HepG2 (cell line): ENCODE data around the gene EDNRB. TPM values are rescaled to one million over a fixed set of nuclear protein-coding genes. Genes with fewer than 3 reads are reported as not detected.

ENCODE experiments used
- ATAC-seq: fragments of 200-7000 bp; cut with Tn5 transposase; 3 replicates; pipeline ENCODE4 v1.9.1; 2020; ENCODE audit warnings: mild to moderate bottlenecking, moderate library complexity
- BruUV-seq: library from RNA; stranded (reverse); fragments of 400-500 nt; replicated peaks from 2 replicates; lab custom pipeline; 2021; lab: Mats Ljungman, UMichigan
- CTCF ChIA-PET: fragments of 300-600 bp; formaldehyde crosslinking; extraction: SDS; loops from one replicate; lab custom pipeline; 2021; ENCODE audit warnings: low total read pairs, inconsistent platforms, low intra/inter-chr PET ratio; lab: Yijun Ruan, JAX
- POLR2A ChIA-PET: fragments of 350-600 bp; sonication (Branson Sonifier 250); formaldehyde crosslinking; loops from one replicate; lab custom pipeline; 2020; ENCODE audit warnings: antibody characterized with exemption, inconsistent platforms; lab: Yijun Ruan, JAX
- DNase-seq: peaks from one replicate; pipeline ENCODE4 v3.0.0-alpha.2; 2015; ENCODE audit warnings: low spot score
- FAIRE-seq: peaks from 3 replicates; lab custom pipeline; 2011; peaks lifted over from hg19 to GRCh38; lab: Jason Lieb, UNC
- H2AFZ ChIP-seq: one replicate; pipeline ENCODE4 v1.6.1; 2011; ENCODE audit warnings: low read length, inconsistent platforms
- H3K27ac ChIP-seq: fragments of 300-600 bp; 3 replicates; pipeline ENCODE4 v1.8.0; 2011; ENCODE audit warnings: mixed run types, mild to moderate bottlenecking, mixed read lengths, low read length, inconsistent platforms; ENCODE audit not compliant: insufficient read depth; ENCODE audit errors: extremely low read length
- H3K27me3 ChIP-seq, 2 experiments: fragments of 200-600 bp in 1 of 2; 2 replicates in 1 of 2; 3 replicates in 1 of 2; pipeline versions ENCODE4 v1.6.0 to v1.8.0; 2011; ENCODE audit warnings: low read length in 2 of 2, mild to moderate bottlenecking in 2 of 2, moderate library complexity in 2 of 2, inconsistent platforms in 1 of 2; ENCODE audit not compliant: insufficient read depth in 2 of 2, control insufficient read depth in 1 of 2
- H3K36me3 ChIP-seq, 2 experiments: fragments of 200-600 bp in 1 of 2; replicated peaks in 1 of 2; 2 replicates in 1 of 2; 3 replicates in 1 of 2; pipeline versions ENCODE4 v1.5.1 to v1.8.0; 2011; ENCODE audit warnings: low read length in 2 of 2, inconsistent platforms in 1 of 2; ENCODE audit not compliant: insufficient read depth in 2 of 2, control insufficient read depth in 1 of 2
- H3K4me1 ChIP-seq: 2 replicates; pipeline ENCODE4 v1.5.1; 2012; ENCODE audit warnings: low read length, inconsistent platforms; ENCODE audit not compliant: insufficient read depth
- H3K4me2 ChIP-seq: 2 replicates; pipeline ENCODE4 v1.6.0; 2011; ENCODE audit warnings: low read depth, low read length, inconsistent platforms
- H3K4me3 ChIP-seq, 3 experiments: fragments of 200-600 bp in 1 of 3; sonication (generic), shearing (Covaris generic) in 1 of 3; replicated peaks in 1 of 3; 2 replicates each; pipeline ENCODE4 v1.5.1; 2011 to 2016; ENCODE audit warnings: low read length in 3 of 3, inconsistent platforms in 2 of 3, low read depth in 2 of 3, mild to moderate bottlenecking in 2 of 3, control low read depth in 1 of 3, mixed read lengths in 1 of 3; ENCODE audit not compliant: insufficient read depth in 1 of 3
- H3K79me2 ChIP-seq: one replicate; pipeline ENCODE4 v1.6.1; 2011; ENCODE audit warnings: low read length, inconsistent platforms; ENCODE audit not compliant: insufficient read depth
- H3K9ac ChIP-seq: 2 replicates; pipeline ENCODE4 v1.6.0; 2011; ENCODE audit warnings: mild to moderate bottlenecking, low read depth, low read length, inconsistent platforms; ENCODE audit not compliant: insufficient read depth
- H3K9me3 ChIP-seq: 2 replicates; pipeline ENCODE4 v1.5.1; 2012; ENCODE audit warnings: mild to moderate bottlenecking, low read length
- H4K20me1 ChIP-seq: 2 replicates; pipeline ENCODE4 v1.6.0; 2011; ENCODE audit warnings: inconsistent platforms, mild to moderate bottlenecking, low read length, moderate library complexity; ENCODE audit not compliant: insufficient read depth
- BORCS8-MEF2B ChIP-seq: sonication (generic); formaldehyde crosslinking; IDR thresholded peaks from 2 replicates; pipeline ENCODE4 v1.8.0; 2022; ENCODE audit warnings: mild to moderate bottlenecking, missing genetic modification reagents
- ESRRA ChIP-seq: sonication (generic); formaldehyde crosslinking; IDR thresholded peaks from 2 replicates; pipeline ENCODE4 v1.5.1; 2020; ENCODE audit warnings: mild to moderate bottlenecking, low read depth, missing genetic modification reagents
- FOXP1 ChIP-seq, 2 experiments: fragments of 450-650 bp in 1 of 2; IDR thresholded peaks; 2 replicates each; pipeline ENCODE4 v1.6.1; 2017 to 2018; ENCODE audit warnings: antibody characterized with exemption in 1 of 2
- GRHL1 ChIP-seq: sonication (generic); formaldehyde crosslinking; conservative IDR thresholded peaks from 2 replicates; pipeline ENCODE4 v1.8.0; 2022; ENCODE audit warnings: missing genetic modification reagents
- JUNB ChIP-seq: sonication (generic); formaldehyde crosslinking; IDR thresholded peaks from 2 replicates; pipeline ENCODE4 v1.8.0; 2022; ENCODE audit warnings: missing genetic modification reagents, mild to moderate bottlenecking, borderline replicate concordance
- KAT7 ChIP-seq: IDR thresholded peaks from 2 replicates; pipeline ENCODE4 v1.6.1; 2018; ENCODE audit warnings: borderline replicate concordance, missing compliant biosample characterization
- KDM5A ChIP-seq: fragments of 200-600 bp; sonication (generic); IDR thresholded peaks from 2 replicates; pipeline ENCODE4 v1.7.0; 2018; ENCODE audit warnings: antibody characterized with exemption, mild to moderate bottlenecking, low read length, borderline replicate concordance
- NFYC ChIP-seq: IDR thresholded peaks from 2 replicates; pipeline ENCODE4 v1.6.1; 2016; ENCODE audit warnings: missing genetic modification reagents, missing compliant biosample characterization
- ZNF160 ChIP-seq: sonication (generic); formaldehyde crosslinking; IDR thresholded peaks from 2 replicates; pipeline ENCODE4 v1.8.0; 2022; ENCODE audit warnings: mild to moderate bottlenecking, inconsistent platforms, missing genetic modification reagents
- ZNF501 ChIP-seq: sonication (generic); formaldehyde crosslinking; IDR thresholded peaks from 2 replicates; pipeline ENCODE4 v1.5.1; 2020; ENCODE audit warnings: mild to moderate bottlenecking, moderate library complexity, missing genetic modification reagents
- WGBS: methylation state at CpG from one replicate; pipeline ENCODE4 v1.1.6; 2017; ENCODE audit warnings: low lambda C conversion rate; 5-methylcytosine and 5-hydroxymethylcytosine counted together
- in situ Hi-C: cut with HindIII; loops from 2 replicates; pipeline ENCODE4 v1.10.0; 2017; ENCODE audit warnings: low pct_unique_long_range_greater_than_20kb; ENCODE audit not compliant: extremely low pct_ligation_motif_present
- intact Hi-C: fragments of 100-400 bp; cut with micrococcal nuclease; formaldehyde crosslinking; loops from one replicate; pipeline ENCODE4 v1.10.0; 2022; ENCODE audit not compliant: unreplicated experiment
- polyA plus RNA-seq, 8 experiments: library from polyadenylated mRNA; depleted of rRNA in 3 of 8; stranded (reverse) in 7 of 8; unstranded in 1 of 8; fragments of >200 nt; fragmentation: Illumina TruSeq in 4 of 8; extraction: Trizol in 4 of 8; gene quantifications; 2 replicates each; pipeline versions ENCODE4 v1.2.1 to v1.2.3, GENCODE V29; 2011 to 2016; ENCODE audit warnings: low read depth in 4 of 8, missing spikeins in 1 of 8, mixed read lengths in 1 of 8; ENCODE audit not compliant: insufficient read depth in 1 of 8
- total RNA-seq, 5 experiments: library from RNA; depleted of rRNA; stranded (reverse); fragments of >200 nt; fragmentation: Illumina TruSeq; extraction: Trizol; gene quantifications; 2 replicates each; pipeline ENCODE4 v1.2.3, GENCODE V29; 2016; ENCODE audit warnings: low read depth in 1 of 5

Gene EDNRB
- total and polyA plus RNA-seq, 2 of the 13 experiments (the other 11 are each of a cell fraction or from before 2014, with no cell fraction given): not detected

GRCh38 chr13:77913003-77913402 is 5.6 kb downstream of the EDNRB start:
- Histone ChIP-seq H3K4me3 (no peak overlapping the region), H3K4me1 (no peaks in the 10 kb centered on the region), H3K27me3 (no peaks in the 10 kb centered on the region), H4K20me1 (no peaks in the 10 kb centered on the region), H3K4me2 (no peak overlapping the region), H3K27ac (no peak overlapping the region), H3K9ac (no peak overlapping the region), H3K79me2 (no peaks in the 10 kb centered on the region), H2AFZ (no peak overlapping the region), H3K36me3 (no peaks in the 10 kb centered on the region), H3K9me3 (peaks cover 12% of the 10 kb centered on the region)
- FAIRE-seq (no peak), DNase-seq (no peak), ATAC-seq (no peak)
- intact Hi-C loops (no loop called here), in situ Hi-C loops (no loop called here)
- ChIA-PET POLR2A (no interaction called here), CTCF (no interaction called here)
- TF ChIP-seq KDM5A: no peak
- no peak for TF ChIP-seq JUNB (CRISPR knock-in tag)
- no peak for TF ChIP-seq GRHL1 (CRISPR knock-in tag)
- TF ChIP-seq ZNF160 (CRISPR knock-in tag): no peak
- no peak for TF ChIP-seq FOXP1 (IDR thresholded peaks at IDR 0.05)
- no peak for TF ChIP-seq FOXP1 (CRISPR knock-in tag; IDR thresholded peaks at IDR 0.05)
- TF ChIP-seq KAT7: no peak
- no peak for TF ChIP-seq ZNF501 (CRISPR knock-in tag)
- TF ChIP-seq NFYC (CRISPR knock-in tag): no peak
- no peak for TF ChIP-seq BORCS8-MEF2B
- TF ChIP-seq ESRRA (CRISPR knock-in tag): no peak
- no TSS peak for BruUV-seq
- WGBS: 7% methylated on average over 3 of the region's 3 CpGs
